AG04449 (cell line): Measurements from ENCODE around the gene RAB15.

Source experiments
- CTCF ChIA-PET: fragments of 350-600 bp; formaldehyde crosslinking; extraction: SDS; loops from one replicate; lab custom pipeline; 2021; ENCODE audit warnings: antibody characterized with exemption; lab: Yijun Ruan, JAX
- POLR2A ChIA-PET: fragments of 400-600, 350-600 bp; formaldehyde crosslinking; extraction: SDS; loops from one replicate; lab custom pipeline; 2020; ENCODE audit warnings: antibody characterized with exemption, inconsistent platforms; lab: Yijun Ruan, JAX
- DNase-seq: peaks from one replicate; pipeline ENCODE4 v3.0.0-alpha.2; 2010; ENCODE audit warnings: low read depth, low spot score
- H3K4me3 ChIP-seq: 2 replicates; pipeline ENCODE4 v1.5.1; 2011; ENCODE audit warnings: low read depth, mild to moderate bottlenecking, control low read depth, low read length
- TF ChIP-seq, protein P1 (sequence below): IDR thresholded peaks from one replicate; pipeline ENCODE4 v1.5.1; 2011; ENCODE audit warnings: mild to moderate bottlenecking, moderate library complexity, low read length, control low read depth, inconsistent platforms; ENCODE audit not compliant: insufficient read depth; ENCODE audit errors: missing control alignments

The RAB15 gene

DNA sequence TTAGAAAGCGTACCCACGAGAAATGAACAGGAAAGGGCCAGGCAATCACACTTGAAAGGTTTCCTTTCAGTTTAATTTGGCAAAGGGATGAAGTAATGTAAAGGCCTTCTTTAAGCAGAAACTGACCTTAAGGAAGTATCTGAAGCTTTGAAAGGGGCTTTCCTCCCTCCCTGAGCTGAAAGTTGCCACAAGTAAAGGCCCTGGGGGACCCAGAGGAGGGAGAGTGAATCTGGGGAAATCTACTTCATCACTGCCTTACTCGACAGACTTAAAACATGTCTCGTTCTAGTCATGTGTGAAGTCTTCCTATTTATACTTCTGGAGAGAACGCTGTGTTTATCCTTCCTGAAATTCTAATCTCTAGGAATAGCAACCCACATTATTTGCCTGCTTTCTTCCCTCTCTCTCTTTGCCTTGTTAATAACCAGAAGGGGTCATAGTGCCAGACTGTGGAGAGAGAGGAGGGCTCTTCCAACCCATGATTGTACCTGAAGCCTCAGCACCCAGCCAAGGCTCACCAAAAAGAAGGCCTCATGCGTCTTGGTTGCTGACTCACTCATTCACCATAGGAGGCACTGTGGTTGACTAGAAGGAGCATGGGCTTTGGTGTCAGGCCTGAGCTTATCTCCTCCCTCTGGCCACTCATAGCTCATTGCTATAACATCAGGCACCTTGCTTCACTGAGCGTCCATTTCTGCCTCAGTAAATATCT lies 19.4 kb downstream of the RAB15 start:
- ChIA-PET POLR2A (no interaction called here), CTCF (interaction anchor here (0.6 to 2.0 kb wide), 5 partner anchors 9 to 153 kb away, joined by 3 to 4 read pairs (median 3); no protein-coding TSS in a partner anchor)
- no peak for DNase-seq
- TF ChIP-seq, protein P1, sequence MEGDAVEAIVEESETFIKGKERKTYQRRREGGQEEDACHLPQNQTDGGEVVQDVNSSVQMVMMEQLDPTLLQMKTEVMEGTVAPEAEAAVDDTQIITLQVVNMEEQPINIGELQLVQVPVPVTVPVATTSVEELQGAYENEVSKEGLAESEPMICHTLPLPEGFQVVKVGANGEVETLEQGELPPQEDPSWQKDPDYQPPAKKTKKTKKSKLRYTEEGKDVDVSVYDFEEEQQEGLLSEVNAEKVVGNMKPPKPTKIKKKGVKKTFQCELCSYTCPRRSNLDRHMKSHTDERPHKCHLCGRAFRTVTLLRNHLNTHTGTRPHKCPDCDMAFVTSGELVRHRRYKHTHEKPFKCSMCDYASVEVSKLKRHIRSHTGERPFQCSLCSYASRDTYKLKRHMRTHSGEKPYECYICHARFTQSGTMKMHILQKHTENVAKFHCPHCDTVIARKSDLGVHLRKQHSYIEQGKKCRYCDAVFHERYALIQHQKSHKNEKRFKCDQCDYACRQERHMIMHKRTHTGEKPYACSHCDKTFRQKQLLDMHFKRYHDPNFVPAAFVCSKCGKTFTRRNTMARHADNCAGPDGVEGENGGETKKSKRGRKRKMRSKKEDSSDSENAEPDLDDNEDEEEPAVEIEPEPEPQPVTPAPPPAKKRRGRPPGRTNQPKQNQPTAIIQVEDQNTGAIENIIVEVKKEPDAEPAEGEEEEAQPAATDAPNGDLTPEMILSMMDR, result no peak
- H3K4me3 ChIP-seq, result no peak overlapping the region

DNA sequence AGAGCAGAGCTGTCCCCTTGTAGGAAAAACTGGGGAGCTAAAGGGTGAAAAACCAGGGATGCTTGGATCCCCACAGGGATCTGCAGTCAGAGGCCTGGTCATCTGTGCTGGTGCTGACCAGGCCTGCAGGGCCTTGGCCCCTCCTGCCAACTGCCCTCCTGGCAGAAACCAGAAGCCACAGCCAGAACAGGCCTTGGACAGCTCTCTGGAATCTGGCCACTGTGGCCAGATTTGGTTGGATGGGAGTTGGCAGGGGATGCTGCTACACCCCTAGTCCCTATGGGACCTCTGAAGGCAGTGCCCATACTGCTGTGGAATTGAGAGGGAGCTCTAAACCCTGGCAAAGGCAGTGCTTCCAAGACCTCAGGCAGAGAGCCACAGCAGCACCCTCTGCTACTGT lies 20.4 kb downstream of the RAB15 start:
- DNase-seq, result no peak
- no peak overlapping the region for H3K4me3 ChIP-seq
- CTCF ChIA-PET, result interaction anchor here (1.5 kb wide), 1 partner anchor 11 kb away, joined by 4 read pairs; no protein-coding TSS in a partner anchor
- POLR2A ChIA-PET, result no interaction called here
- TF ChIP-seq, protein P1, result no peak

DNA sequence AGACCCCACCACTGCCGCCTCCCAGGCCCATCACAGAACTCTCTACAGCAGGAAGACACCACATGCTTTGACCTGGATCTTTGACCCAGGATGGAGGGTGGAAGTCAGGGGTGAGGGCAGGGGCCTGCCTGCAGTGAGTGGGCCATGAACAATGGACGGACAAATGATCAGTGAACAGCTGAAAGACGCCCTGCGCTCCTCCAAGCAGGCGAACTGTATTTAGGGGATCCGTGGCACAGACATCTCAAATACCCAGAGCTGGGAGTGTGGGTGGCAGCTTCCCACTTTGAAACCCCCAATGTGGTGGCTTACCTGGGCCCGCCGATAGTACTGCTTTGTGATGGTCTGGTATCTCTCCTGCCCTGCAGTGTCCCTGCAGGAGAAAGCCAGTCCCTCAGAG lies 20.8 kb downstream of the RAB15 start:
- no peak for DNase-seq
- CTCF ChIA-PET, result interaction anchor here (1.2 to 1.5 kb wide), 2 partner anchors 11 to 15 kb away, joined by 4 to 5 read pairs; no protein-coding TSS in a partner anchor
- H3K4me3 ChIP-seq, result no peak overlapping the region
- TF ChIP-seq, protein P1, result no peak
- POLR2A ChIA-PET, result no interaction called here

DNA sequence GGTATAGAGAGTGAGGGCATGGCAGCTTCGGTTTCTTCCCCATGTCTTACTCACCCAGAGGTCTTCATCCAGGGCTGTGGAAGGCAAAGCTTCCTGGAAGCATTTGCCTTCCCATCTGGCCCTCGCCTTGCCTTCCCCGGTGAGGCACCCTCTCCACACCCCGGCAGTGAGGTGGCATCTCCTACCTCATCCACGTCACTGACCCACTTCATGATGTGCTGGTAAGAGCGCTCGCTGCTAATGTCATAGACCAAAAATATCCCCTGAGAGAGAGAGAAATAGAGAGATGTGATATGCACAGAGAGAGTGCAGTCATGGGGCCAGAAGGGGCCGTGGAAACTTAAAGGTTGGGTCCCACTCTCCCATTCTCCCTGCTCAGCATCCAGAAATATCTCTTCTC lies 21.2 kb downstream of the RAB15 start:
- TF ChIP-seq, protein P1, result no peak
- CTCF ChIA-PET, result interaction anchor here (1.2 to 1.5 kb wide), 2 partner anchors 11 to 15 kb away, joined by 4 to 5 read pairs; no protein-coding TSS in a partner anchor
- POLR2A ChIA-PET, result no interaction called here
- DNase-seq, result no peak
- no peak overlapping the region for H3K4me3 ChIP-seq

DNA sequence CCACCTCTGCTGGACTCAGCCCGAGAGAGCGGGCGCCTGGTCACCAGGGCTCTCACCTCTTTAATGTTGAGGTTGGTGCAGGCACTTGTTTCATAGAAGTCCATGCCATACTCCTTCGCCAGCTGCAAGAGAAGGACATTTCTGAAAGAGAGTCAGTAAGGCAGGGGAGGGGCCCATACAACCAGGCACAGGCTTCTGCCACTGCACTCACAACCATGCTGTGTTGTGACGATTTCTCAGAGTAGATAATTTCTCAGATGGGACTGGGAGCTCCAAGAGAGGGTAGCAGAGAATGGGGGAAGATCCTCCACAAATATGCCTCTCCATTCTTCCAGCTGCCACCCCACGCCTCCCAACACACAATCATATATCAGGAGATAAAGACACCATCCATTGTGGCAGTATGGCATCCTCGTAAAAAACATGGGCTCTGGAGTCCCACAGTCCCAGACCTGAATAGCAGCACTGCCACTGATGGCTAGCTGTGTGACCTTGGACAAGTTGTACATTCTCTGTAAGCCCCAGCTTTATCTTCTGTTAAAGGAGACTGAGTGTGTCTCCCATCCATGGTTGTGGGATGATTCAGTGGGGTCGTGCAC lies 23.4 kb downstream of the RAB15 start:
- no peak for DNase-seq
- ChIA-PET CTCF (no interaction called here), POLR2A (no interaction called here)
- H3K4me3 ChIP-seq, result no peak overlapping the region
- TF ChIP-seq, protein P1, result no peak
